GM18502 (cell line): ENCODE measurements around the gene MARK2.

Experiments used
- ATAC-seq: cut with Tn5 transposase; IDR thresholded peaks from one replicate; pipeline ENCODE4 v1.9.1; 2021; ENCODE audit warnings: mild to moderate bottlenecking; ENCODE audit not compliant: unreplicated experiment, poor library complexity

MARK2 gene

DNA sequence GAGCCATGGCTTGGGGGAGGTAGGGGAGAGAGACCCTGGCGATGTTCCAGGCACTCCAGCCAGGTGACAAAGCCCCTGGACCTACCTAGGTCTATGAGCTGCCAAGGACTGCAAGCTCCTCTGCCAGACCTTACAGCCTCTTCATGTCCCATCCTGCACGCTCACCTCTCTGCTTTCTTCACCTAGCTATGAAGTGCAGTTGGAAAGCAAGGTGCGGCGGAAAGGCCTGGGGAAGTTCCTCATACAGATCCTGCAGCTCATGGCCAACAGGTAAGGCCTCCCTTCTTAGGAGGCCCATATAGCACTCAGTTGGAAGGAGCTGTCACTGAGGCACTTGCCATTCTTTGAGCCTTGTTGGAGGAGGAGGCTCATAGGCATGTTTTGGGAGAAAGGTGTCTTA, 113.7 kb downstream of the MARK2 start:
- ATAC-seq: no peak

DNA sequence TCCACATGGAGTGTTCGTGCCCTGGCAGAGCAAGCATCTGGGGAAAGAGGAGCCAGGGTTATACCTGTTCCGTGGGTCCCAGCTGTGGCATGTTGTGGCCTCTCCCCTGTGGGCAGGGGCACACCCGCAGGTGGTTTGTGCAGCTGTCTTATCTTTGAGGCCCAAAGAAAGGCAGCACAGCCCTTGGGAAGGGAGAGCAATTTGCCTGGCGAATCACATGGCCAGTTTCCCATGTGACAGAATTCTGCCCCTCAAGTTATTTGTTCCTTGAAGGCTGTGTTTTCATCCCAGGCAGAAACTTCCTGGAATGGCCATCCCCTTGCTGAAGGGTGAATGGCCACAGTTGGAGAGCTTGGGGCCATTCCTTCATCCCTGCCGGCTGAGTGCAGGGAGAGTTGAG, 119.1 kb downstream of the MARK2 start:
- ATAC-seq: no peak
